Measurements from ENCODE around the gene OR4L1.

DNA sequence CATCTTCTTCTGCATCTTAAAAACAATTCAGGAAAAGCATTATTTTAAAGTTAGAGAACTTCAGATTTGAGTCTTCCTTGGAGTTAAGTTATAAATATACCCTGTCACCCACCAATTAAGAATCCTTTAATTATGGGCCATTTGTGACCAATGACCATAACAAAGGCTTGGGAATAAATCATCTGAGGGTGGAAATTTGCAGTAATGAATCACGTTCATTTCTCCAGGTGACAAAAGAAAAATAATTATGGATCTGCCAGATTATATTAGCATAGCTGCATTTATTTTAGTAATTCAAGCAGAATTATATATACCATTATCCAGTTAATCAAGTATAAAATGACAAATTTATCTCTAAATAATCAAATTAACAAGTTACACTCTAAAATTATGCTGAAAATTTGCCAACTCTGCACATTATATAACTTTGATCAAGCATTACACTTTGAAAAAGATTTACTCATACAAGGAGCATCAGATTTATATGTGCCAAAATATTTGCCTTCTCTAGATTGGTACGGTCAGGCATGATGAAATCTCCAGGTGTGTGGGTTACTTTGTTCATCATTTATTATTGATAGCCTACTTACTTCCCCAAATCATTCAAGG lies 40.5 kb upstream of the OR4L1 start, which contains the start of gene OR4K14:
- TF ChIP-seq, protein P1, sequence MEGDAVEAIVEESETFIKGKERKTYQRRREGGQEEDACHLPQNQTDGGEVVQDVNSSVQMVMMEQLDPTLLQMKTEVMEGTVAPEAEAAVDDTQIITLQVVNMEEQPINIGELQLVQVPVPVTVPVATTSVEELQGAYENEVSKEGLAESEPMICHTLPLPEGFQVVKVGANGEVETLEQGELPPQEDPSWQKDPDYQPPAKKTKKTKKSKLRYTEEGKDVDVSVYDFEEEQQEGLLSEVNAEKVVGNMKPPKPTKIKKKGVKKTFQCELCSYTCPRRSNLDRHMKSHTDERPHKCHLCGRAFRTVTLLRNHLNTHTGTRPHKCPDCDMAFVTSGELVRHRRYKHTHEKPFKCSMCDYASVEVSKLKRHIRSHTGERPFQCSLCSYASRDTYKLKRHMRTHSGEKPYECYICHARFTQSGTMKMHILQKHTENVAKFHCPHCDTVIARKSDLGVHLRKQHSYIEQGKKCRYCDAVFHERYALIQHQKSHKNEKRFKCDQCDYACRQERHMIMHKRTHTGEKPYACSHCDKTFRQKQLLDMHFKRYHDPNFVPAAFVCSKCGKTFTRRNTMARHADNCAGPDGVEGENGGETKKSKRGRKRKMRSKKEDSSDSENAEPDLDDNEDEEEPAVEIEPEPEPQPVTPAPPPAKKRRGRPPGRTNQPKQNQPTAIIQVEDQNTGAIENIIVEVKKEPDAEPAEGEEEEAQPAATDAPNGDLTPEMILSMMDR (conservative IDR thresholded peaks at IDR 0.05 in 1 of 2, IDR thresholded peaks at IDR 0.05 in 1 of 2; ENCODE audit: low read depth in 1 of 2, low read length in 2 of 2): no peak
- TF ChIP-seq EZH2 (IDR thresholded peaks at IDR 0.05; ENCODE audit: low read length, missing control alignments): no peak

Measured in fibroblast of lung (primary cell).